ENCODE results near the gene ADGRD2. TPM values are rescaled to one million over a fixed set of nuclear protein-coding genes. Genes with fewer than 3 reads are reported as not detected.

The ADGRD2 gene
- total RNA-seq, 1 experiment from 2014 or later = not detected

- DNase-seq (no peak), ATAC-seq (no peak)
- BruUV-seq (replicated peaks) = no TSS peak
- CTCF ChIA-PET = no interaction called here
- Histone ChIP-seq H3F3A (ENCODE audit: low read length, unreplicated experiment) (no peaks in the 10 kb centered on the region), H3K9me3 (ENCODE audit: low read length) (no peaks in the 10 kb centered on the region), H3K79me2 (ENCODE audit: low read length) (no peaks in the 10 kb centered on the region), H3K4me3 (ENCODE audit: low read length) (no peak overlapping the region), H3K27ac (ENCODE audit: low read length) (no peak overlapping the region), H2AFZ (ENCODE audit: low read length) (no peak overlapping the region), H3K4me1 (ENCODE audit: insufficient read depth, low read length) (no peaks in the 10 kb centered on the region), H3K27me3 (ENCODE audit: low read length) (no peaks in the 10 kb centered on the region), H4K20me1 (ENCODE audit: low read length) (no peaks in the 10 kb centered on the region), H3K9ac (ENCODE audit: low read length) (no peak overlapping the region), H3K9me2 (replicated peaks; ENCODE audit: low read length) (no peaks in the 10 kb centered on the region), H3K36me3 (ENCODE audit: low read depth, low read length) (no peaks in the 10 kb centered on the region), H3K4me2 (ENCODE audit: low read length) (no peak overlapping the region)
- TF ChIP-seq EZH2 (IDR thresholded peaks at IDR 0.05; ENCODE audit: low read length, unreplicated experiment) = no peak
- TF ChIP-seq, protein P1, sequence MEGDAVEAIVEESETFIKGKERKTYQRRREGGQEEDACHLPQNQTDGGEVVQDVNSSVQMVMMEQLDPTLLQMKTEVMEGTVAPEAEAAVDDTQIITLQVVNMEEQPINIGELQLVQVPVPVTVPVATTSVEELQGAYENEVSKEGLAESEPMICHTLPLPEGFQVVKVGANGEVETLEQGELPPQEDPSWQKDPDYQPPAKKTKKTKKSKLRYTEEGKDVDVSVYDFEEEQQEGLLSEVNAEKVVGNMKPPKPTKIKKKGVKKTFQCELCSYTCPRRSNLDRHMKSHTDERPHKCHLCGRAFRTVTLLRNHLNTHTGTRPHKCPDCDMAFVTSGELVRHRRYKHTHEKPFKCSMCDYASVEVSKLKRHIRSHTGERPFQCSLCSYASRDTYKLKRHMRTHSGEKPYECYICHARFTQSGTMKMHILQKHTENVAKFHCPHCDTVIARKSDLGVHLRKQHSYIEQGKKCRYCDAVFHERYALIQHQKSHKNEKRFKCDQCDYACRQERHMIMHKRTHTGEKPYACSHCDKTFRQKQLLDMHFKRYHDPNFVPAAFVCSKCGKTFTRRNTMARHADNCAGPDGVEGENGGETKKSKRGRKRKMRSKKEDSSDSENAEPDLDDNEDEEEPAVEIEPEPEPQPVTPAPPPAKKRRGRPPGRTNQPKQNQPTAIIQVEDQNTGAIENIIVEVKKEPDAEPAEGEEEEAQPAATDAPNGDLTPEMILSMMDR (conservative IDR thresholded peaks at IDR 0.05; ENCODE audit: low read depth, low read length) = no peak
- TF ChIP-seq EZH2phosphoT487 (IDR thresholded peaks at IDR 0.05; ENCODE audit: borderline replicate concordance, low read length) = no peak
- intact Hi-C loops (cut with micrococcal nuclease) = no loop called here
- POLR2A ChIA-PET (ENCODE audit: unreplicated experiment) = no interaction called here
Observed at GRCh38 chr9:124497441-124497840, 47.2 kb downstream of the ADGRD2 start.

- H4K20me1 ChIP-seq (ENCODE audit: low read length) = no peaks in the 10 kb centered on the region
- no peak overlapping the region for H3K9ac ChIP-seq (ENCODE audit: low read length)
- H3K9me2 ChIP-seq (replicated peaks; ENCODE audit: low read length) = no peaks in the 10 kb centered on the region
- no peak overlapping the region for H3K4me2 ChIP-seq (ENCODE audit: low read length)
- no peaks in the 10 kb centered on the region for H3K27me3 ChIP-seq (ENCODE audit: low read length)
- intact Hi-C loops (cut with micrococcal nuclease) = no loop called here
- H3K9me3 ChIP-seq (ENCODE audit: low read length) = no peaks in the 10 kb centered on the region
- no peaks in the 10 kb centered on the region for H3K79me2 ChIP-seq (ENCODE audit: low read length)
- ATAC-seq (no peak), DNase-seq (no peak)
- H3K27ac ChIP-seq (ENCODE audit: low read length) = no peak overlapping the region
- ChIA-PET POLR2A (ENCODE audit: unreplicated experiment) (no interaction called here), CTCF (no interaction called here)
- H3K4me1 ChIP-seq (ENCODE audit: insufficient read depth, low read length) = no peaks in the 10 kb centered on the region
- no peak overlapping the region for H3K4me3 ChIP-seq (ENCODE audit: low read length)
- H3K36me3 ChIP-seq (ENCODE audit: low read depth, low read length) = no peaks in the 10 kb centered on the region
- no peaks in the 10 kb centered on the region for H3F3A ChIP-seq (ENCODE audit: low read length, unreplicated experiment)
- H2AFZ ChIP-seq (ENCODE audit: low read length) = no peak overlapping the region
- TF ChIP-seq, protein P1 (conservative IDR thresholded peaks at IDR 0.05; ENCODE audit: low read depth, low read length) = no peak
- no peak for TF ChIP-seq EZH2 (IDR thresholded peaks at IDR 0.05; ENCODE audit: low read length, unreplicated experiment)
- TF ChIP-seq EZH2phosphoT487 (IDR thresholded peaks at IDR 0.05; ENCODE audit: borderline replicate concordance, low read length) = no peak
- no TSS peak for BruUV-seq (replicated peaks)
Observed at GRCh38 chr9:124498040-124498439, 47.8 kb downstream of the ADGRD2 start.

DNA sequence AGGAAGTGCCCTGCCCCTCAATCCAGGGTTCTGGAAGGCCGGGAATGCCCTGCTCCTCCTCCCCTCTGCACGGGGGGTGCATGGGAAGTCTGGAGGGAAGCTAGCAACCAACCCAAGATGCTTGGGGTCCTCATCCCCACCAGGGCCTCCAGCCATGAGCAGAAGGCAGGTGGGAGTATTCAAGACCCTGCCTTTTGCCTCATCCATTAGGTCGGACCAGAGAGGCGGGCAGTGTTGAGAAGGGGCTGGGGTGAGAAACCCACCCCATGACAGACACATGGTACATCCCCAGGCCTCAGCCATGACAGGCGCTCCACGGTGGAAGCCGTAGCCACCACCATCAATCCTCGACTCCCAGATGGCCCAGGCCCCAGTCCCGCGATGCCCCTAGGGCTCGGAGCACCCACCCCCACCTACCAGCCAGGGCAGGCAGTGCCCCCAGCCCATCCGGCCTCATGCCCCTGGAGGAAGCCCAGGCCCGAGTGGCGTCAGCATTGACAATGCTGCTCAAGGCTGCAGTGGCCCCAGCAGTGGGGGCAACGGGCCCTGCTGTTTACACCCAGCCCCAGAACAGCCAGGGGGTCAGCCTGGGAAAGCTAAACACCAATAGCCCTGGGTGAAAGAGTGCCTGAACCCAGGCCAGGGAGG lies 48.4 kb downstream of the ADGRD2 start:
- Histone ChIP-seq H3K79me2 (ENCODE audit: low read length) (no peaks in the 10 kb centered on the region), H2AFZ (ENCODE audit: low read length) (no peak overlapping the region), H3K27ac (ENCODE audit: low read length) (no peak overlapping the region), H3K9me3 (ENCODE audit: low read length) (no peaks in the 10 kb centered on the region), H3K4me2 (ENCODE audit: low read length) (no peak overlapping the region), H4K20me1 (ENCODE audit: low read length) (no peaks in the 10 kb centered on the region), H3K4me3 (ENCODE audit: low read length) (no peak overlapping the region), H3K9ac (ENCODE audit: low read length) (no peak overlapping the region), H3F3A (ENCODE audit: low read length, unreplicated experiment) (no peaks in the 10 kb centered on the region), H3K9me2 (replicated peaks; ENCODE audit: low read length) (no peaks in the 10 kb centered on the region), H3K27me3 (ENCODE audit: low read length) (no peaks in the 10 kb centered on the region), H3K36me3 (ENCODE audit: low read depth, low read length) (no peaks in the 10 kb centered on the region), H3K4me1 (ENCODE audit: insufficient read depth, low read length) (no peaks in the 10 kb centered on the region)
- intact Hi-C loops (cut with micrococcal nuclease) = no loop called here
- ChIA-PET POLR2A (ENCODE audit: unreplicated experiment) (no interaction called here), CTCF (no interaction called here)
- no TSS peak for BruUV-seq (replicated peaks)
- ATAC-seq (no peak), DNase-seq (no peak)
- TF ChIP-seq, protein P1 (conservative IDR thresholded peaks at IDR 0.05; ENCODE audit: low read depth, low read length) = no peak
- TF ChIP-seq EZH2 (IDR thresholded peaks at IDR 0.05; ENCODE audit: low read length, unreplicated experiment) = no peak
- TF ChIP-seq EZH2phosphoT487 (IDR thresholded peaks at IDR 0.05; ENCODE audit: borderline replicate concordance, low read length) = no peak

Data from PC-3 (cell line).